Measurements from ENCODE around the gene SLC37A3.

DNA sequence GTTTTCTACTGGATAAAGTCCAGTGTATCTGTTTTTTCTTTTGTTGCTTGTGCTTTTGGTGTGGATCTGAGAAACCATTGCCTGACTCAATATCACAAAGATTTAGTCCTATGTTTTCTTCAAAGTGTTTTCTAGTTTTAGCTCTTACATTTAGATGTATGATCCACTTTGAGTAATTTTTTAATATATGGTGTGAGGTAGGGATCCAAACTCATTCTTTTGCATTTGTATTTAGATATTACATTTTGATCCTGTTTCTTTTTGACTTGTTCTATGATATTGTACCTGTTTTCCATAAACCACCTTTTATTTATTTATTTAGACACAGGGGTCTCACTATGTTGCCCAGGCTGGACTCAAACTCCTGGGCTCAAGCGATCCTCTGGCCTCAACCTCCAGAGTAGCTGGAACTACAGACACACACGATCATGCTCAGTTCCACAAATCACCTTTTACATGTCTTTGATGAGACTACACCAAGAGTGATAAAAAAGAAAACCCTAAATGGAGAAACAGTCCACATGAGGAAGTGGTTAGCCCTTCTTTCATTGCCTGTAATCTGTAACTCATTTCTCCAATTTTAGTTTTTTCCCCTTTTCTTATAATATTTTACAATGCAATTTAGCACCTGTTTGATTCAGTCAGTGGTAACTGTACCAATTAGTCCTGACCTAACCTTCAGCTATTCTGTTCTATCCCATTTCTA is 86.0 kb downstream of the SLC37A3 start:
- no peak for TF ChIP-seq CTCF (IDR thresholded peaks at IDR 0.05)
- TF ChIP-seq POLR2A (IDR thresholded peaks at IDR 0.05) = no peak
- no peak for TF ChIP-seq EP300 (IDR thresholded peaks at IDR 0.05)
